ENCODE data around the gene FIG4.
A peak's percentile ranks its signal among the peaks of the same experiment; 100 is the strongest.
"Not testable (repeated sequence)": the region's sequence is repeated elsewhere in the genome, so short reads cannot be mapped to it uniquely, and the experiment has no call there.

FIG4 gene

DNA sequence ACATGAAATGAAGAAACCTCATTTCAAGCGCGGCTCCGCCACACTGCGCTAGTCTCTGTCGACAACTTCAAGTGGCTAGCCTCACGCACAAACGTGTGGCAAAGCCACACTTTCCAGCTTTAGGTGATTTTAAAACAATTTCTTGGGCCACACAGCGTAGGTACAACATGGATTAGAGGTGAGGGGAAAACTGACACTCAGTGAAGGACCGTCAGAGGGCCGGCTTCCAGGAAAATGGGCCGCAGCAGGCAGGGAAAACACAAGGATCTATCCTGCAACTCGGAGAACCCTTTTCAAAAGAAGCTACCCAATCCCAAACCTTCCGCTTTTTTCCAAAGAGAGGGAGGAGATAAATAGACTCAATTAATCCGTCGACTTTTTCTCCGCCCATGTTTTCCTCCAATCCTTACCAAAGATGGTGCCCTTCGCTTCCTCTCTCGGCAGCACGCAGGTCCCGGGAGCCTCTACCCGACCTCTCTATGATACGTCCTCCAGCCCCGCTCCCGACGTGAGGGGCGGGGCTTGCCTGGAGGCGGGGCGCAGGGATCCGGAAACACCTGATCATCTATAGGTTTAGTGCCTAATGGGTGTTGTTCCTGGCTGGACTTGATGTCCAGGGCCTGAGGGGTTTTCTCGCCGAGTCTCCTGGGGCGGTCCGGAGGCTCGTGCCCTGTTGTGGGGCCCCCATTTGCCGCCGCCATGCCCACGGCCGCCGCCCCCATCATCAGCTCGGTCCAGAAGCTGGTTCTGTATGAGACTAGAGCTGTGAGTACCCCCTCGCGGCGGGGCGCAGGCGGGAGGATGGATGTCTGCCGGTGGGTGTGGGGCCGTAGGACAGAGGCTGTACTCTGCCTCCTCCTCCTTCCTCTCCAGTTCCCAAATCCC is at the start of gene FIG4, which contains the start of gene AK9:
Gene FIG4, plus strand, starts transcription at position 560 of the 885 bp plus-strand sequence. Its CDS starts 140 bp downstream, at position 700.
Gene AK9, minus strand, starts transcription at position 466 of the 885 bp plus-strand sequence. CDS start 15,457 bp downstream, outside the sequence.
- Mint-ChIP-seq H3K9me3 (no peaks in the 10 kb centered on the region), H3K36me3 (peaks cover 4% of the 10 kb centered on the region), H3K4me3 (peak within 1 kb of the TSS; percentile 98)

DNA sequence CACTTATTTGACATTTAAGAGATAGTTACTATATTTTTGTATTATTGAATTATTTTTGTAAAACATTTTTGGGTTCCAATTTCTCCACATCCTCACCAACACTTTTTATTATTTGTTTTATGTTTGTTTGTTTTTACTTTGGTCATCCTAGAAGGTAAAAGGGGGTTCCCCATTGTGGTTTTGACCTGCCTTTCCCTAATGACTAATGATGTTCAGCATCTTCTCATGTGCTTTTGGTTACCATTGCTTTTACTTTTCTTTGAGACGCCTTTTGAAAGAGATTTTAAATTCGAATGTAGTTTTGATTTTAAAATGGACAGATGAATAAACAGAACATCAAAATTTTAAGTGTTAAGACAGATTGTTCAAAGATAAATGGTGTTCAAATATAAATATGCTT is 47.0 kb upstream of the FIG4 start:
- Mint-ChIP-seq H3K36me3 (peaks cover 36% of the 10 kb centered on the region), H3K4me1 (no peaks in the 10 kb centered on the region)

More for the DNA sequence above, at the start of gene FIG4, which contains the start of gene AK9:
- H3K4me1 Mint-ChIP-seq: peaks cover 40% of the 10 kb centered on the region
- peak within 1 kb of the TSS; percentile 97 for H3K27ac Mint-ChIP-seq
- H3K27me3 Mint-ChIP-seq: no peaks in the 10 kb centered on the region

DNA sequence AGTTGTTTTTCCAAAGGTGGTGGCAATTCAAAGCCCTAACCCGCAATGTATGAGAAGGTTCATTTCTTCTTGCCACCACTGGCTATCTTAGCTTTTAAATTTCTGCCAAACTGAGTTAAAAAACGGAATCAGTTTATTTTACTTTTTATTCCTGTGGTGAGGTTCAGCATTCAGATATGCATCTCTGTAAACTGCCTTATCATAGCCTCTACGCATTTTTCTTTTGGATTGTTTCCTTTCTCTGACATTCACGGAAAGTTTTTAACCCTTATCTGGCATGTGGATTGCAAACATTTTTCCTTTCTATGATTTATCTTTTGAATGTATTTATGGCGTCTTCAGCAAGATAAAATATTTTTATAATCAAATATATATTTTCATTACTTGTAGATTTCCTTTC is 37.8 kb upstream of the FIG4 start:
- no peaks in the 10 kb centered on the region for H3K4me1 Mint-ChIP-seq
- peaks cover 17% of the 10 kb centered on the region for H3K36me3 Mint-ChIP-seq
- no peak overlapping the region for H3K4me3 Mint-ChIP-seq
- H3K27ac Mint-ChIP-seq: no peak overlapping the region
- H3K27me3 Mint-ChIP-seq: no peaks in the 10 kb centered on the region
- peaks cover under 1% of the 10 kb centered on the region for H3K9me3 Mint-ChIP-seq

More for the DNA sequence above, 47.0 kb upstream of the FIG4 start:
- H3K4me3 Mint-ChIP-seq: no peak overlapping the region
- peaks cover 5% of the 10 kb centered on the region for H3K9me3 Mint-ChIP-seq
- H3K27ac Mint-ChIP-seq: no peak overlapping the region
- H3K27me3 Mint-ChIP-seq: no peaks in the 10 kb centered on the region

DNA sequence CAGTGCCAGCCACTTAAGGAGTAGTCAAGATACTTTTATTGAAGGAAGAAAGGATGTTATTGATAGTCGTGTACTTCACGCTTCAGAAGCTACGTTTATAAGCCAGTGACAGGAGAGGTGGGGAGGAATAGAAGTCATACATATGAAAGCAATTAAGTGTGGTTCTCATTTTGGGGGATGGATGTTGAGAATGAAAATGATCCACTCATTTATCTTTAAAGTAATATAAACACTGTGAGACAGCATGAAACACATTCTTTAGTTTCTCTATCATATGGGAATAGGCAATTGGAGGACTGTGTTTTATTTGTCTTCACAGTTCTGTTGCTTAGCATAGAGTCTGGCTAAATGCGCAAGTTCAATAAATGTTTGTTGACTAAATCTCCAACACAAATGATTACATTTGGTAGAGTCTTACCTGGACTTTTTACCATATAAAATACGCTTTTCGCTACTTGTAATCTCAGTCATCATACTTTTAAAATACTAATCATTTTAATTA is 35.3 kb upstream of the FIG4 start:
- H3K9me3 Mint-ChIP-seq: no peaks in the 10 kb centered on the region
- no peaks in the 10 kb centered on the region for H3K27me3 Mint-ChIP-seq
- peaks cover 17% of the 10 kb centered on the region for H3K36me3 Mint-ChIP-seq
- H3K4me3 Mint-ChIP-seq: no peak overlapping the region
- no peaks in the 10 kb centered on the region for H3K4me1 Mint-ChIP-seq
- H3K27ac Mint-ChIP-seq: no peak overlapping the region

DNA sequence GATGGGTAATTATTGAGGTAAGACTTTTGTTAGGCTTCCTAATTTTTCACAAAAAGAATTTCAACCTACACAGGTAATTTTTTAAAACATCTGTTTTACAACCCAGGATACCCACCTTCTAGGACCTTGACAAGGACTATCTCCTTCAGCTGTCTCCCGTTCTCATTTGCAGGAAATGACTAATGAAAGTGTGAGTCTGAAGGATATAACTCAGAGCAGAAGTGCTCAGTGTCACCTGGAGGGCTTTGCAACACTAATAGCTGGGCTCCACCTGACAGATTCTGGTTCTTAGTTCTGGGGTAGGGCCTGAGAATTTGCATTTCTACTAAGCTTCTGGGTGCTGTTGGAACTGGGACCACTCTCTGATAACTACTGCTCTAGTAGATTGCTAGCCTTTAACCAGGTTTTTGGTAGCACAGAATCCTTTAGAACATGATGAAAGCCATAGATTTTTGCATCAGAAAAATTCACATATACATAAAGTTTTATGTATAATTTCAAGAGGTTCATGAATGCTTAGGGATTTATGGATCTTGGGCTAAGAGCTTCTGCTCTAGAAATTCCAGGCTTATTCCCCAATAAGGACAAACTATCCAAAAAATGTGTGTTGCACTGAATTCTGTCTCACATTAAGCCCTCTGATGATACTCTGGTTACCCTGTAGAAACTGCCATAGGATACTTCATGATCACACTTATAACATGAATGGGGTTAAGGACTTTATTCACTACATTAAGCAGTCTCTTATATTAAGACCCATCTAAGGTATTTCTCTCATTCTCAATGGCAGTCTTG is 30.4 kb upstream of the FIG4 start:
- Mint-ChIP-seq H3K4me1 (no peaks in the 10 kb centered on the region), H3K4me3 (no peak overlapping the region), H3K9me3 (no peaks in the 10 kb centered on the region), H3K36me3 (peaks cover 5% of the 10 kb centered on the region), H3K27ac (no peak overlapping the region), H3K27me3 (no peaks in the 10 kb centered on the region)

DNA sequence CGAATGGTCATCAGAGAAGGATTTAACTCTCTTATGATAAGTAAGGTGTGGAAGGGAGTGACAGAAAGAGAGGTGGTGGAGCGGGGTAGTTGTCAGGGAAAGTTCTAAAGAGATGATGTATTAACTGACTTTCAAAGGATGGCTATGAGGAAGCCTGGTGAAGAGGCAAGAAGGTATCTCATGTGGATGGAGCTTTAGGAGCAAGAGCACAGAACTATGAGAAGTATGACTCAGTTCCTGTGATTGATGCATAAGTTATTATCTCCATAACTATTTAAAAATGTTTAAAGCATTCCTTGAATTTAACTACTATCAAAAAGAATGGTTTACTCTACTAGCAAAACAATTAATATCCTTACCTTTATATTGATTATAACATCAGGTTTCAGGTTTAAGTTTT is 28.9 kb upstream of the FIG4 start:
- Mint-ChIP-seq H3K27ac (no peak overlapping the region), H3K27me3 (no peaks in the 10 kb centered on the region), H3K4me3 (no peak overlapping the region), H3K36me3 (peaks cover 3% of the 10 kb centered on the region), H3K4me1 (no peaks in the 10 kb centered on the region), H3K9me3 (no peaks in the 10 kb centered on the region)

DNA sequence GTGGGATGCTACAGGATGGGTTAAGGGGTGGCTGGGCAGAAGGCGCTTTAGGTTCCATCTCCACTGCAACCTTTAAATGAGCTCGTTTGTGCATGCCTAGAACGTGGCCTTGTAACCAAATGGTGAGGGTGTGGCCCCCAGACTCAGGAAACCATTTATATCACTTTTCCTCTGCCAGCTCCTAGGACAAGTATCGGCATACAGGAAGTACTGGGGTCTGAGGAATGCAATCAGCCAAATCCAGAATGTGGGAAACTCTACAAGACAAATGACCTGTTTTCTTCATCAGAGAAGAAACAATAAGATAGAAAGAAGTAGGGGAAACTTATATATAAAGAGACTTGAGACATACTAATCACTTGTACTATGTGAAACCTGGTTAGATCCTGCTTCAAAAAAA is 21.3 kb upstream of the FIG4 start:
- Mint-ChIP-seq H3K4me1 (no peaks in the 10 kb centered on the region), H3K9me3 (no peaks in the 10 kb centered on the region), H3K4me3 (no peak overlapping the region), H3K27me3 (no peaks in the 10 kb centered on the region), H3K36me3 (peaks cover 23% of the 10 kb centered on the region), H3K27ac (no peak overlapping the region)

DNA sequence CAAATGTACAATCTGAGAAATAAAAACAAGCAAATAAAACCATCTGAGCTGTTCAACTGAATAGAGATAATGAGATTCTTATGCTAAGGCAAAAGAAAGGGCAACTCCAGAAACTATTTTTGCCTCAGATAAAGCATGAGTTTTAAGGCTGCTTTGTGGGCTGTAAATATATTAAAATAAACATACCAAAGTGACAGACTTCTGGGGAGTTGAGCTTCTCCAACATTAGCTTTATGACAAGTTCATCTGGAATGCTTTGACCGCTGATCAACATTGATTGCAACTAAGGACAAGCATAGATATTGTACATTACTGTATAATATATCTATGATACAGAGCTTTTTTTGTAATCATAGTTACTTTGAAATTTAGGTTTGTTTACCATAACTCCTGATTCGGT is 19.4 kb upstream of the FIG4 start:
- Mint-ChIP-seq H3K36me3 (peaks cover 23% of the 10 kb centered on the region), H3K27me3 (no peaks in the 10 kb centered on the region), H3K27ac (no peak overlapping the region), H3K9me3 (no peaks in the 10 kb centered on the region), H3K4me1 (no peaks in the 10 kb centered on the region), H3K4me3 (no peak overlapping the region)

DNA sequence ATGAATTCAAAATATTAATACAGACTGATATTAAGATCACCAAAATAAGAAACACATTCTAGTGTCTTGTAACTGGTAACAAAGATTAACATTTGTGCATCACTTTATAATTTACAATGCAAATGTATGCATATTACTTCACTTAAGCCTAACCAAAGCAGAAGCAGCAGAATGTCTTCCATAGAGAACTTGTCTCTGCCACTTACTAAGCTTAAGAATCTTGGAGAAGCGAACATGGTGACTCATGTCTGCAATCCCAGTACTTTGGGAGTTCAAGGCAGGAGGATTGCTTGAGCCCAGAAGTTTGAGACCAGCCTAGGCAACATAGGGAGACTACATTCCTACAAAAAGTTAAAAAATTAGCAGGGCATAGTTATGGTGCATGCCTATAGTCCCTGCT is 18.9 kb upstream of the FIG4 start:
- Mint-ChIP-seq H3K4me1 (no peaks in the 10 kb centered on the region), H3K27me3 (no peaks in the 10 kb centered on the region), H3K36me3 (peaks cover 23% of the 10 kb centered on the region), H3K27ac (no peak overlapping the region), H3K9me3 (no peaks in the 10 kb centered on the region), H3K4me3 (no peak overlapping the region)

DNA sequence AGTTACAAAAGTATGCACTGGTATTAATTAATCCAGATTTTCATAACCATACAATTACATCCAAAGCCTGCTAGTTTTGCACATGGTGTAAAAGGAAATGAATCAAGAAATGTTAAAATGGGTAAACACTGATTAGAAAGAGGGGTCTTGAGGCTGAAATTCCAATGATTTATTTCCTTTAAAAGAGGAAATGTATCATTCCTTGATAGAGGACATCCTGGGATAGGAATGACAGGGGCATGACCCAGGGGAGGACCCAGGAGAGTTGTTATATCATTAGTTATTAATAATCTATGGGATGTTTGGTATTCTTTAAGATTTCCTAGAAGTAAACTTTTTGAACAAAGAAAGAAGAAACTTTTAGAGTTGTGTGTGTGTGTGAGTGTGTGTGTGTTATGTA is 18.3 kb upstream of the FIG4 start:
- Mint-ChIP-seq H3K9me3 (no peaks in the 10 kb centered on the region), H3K27me3 (no peaks in the 10 kb centered on the region), H3K4me3 (no peak overlapping the region), H3K36me3 (peaks cover 23% of the 10 kb centered on the region), H3K4me1 (no peaks in the 10 kb centered on the region), H3K27ac (no peak overlapping the region)

DNA sequence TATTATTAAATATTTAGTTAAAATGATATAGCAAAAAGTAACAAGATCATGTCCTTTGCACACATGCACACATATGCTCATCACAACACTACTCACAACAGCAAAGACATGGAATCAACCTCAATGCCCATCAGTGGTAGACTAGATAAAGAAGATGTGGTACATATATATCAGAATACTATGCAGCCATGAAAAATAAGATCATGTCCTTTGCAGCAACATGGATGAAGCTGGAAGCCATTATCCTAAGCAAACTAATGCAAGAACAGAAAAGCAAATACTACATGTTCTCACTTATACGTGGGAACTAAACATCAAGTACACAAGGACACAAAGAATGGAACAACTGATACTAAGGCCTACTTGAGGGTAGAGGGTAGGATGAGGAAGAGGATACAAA is 14.4 kb upstream of the FIG4 start:
- Mint-ChIP-seq H3K27ac (no peak overlapping the region), H3K36me3 (peaks cover 4% of the 10 kb centered on the region), H3K4me3 (no peak overlapping the region), H3K9me3 (no peaks in the 10 kb centered on the region), H3K4me1 (peaks cover 1% of the 10 kb centered on the region), H3K27me3 (no peaks in the 10 kb centered on the region)

DNA sequence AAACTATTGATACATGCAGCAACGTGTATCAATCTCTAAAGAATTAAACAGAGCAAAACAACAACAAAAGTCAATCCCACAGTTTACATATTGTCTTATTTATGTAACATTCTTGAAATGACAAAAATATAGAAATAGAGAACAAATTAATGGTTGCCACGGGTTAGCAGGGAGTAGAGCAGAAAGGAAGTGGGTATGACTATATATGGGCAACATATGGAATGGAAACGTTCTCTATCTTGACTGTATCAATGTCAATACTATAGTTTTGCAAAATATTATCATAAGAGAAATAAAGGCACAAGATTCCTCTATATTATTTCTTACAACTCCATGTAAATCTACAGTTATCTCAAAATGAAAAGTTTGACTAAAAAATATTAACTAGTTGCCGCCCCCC is 12.9 kb upstream of the FIG4 start:
- H3K27ac Mint-ChIP-seq: no peak overlapping the region
- H3K36me3 Mint-ChIP-seq: peaks cover 4% of the 10 kb centered on the region
- no peak overlapping the region for H3K4me3 Mint-ChIP-seq
- H3K9me3 Mint-ChIP-seq: no peaks in the 10 kb centered on the region
- no peaks in the 10 kb centered on the region for H3K27me3 Mint-ChIP-seq
- H3K4me1 Mint-ChIP-seq: peaks cover 4% of the 10 kb centered on the region

DNA sequence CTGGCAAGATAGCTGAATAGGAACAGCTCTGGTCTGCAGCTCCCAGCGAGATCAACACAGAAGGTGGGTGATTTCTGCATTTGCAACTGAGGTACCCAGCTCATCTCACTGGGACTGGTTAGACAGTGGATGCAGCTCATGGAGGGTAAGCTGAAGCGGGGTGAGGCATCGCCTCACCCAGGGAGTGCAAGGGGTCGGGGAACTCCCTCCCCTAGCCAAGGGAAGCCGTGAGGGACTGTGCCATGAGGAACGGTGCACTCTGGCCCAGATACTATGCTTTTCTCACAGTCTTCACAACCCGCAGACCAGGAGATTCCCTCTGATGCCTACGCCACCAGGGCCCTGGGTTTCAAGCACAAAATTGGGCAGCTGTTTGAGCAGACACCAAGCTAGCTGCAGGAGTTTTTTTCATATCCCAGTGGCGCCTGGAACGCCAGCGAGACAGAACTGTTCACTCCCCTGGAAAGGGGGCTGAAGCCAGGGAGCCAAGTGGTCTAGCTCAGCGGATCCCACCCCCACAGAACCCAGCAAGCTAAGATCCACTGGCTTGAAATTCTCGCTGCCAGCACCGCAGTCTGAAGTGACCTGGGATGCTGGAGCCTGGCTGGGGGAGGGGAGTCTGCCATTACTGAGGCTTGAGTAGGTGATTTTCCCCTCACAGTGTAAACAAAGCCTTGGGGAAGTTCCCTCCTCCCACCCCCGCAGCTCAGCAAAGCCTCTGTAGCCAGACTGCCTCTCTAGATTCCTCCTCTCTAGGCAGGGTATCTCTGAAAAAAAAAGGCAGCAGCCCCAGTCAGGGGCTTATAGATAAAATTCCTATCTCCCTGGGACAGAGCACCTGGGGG is 12.2 kb upstream of the FIG4 start:
- H3K27ac Mint-ChIP-seq, H3K9me3 Mint-ChIP-seq, H3K4me1 Mint-ChIP-seq, H3K36me3 Mint-ChIP-seq, H3K4me3 Mint-ChIP-seq, H3K27me3 Mint-ChIP-seq: not testable (repeated sequence)

DNA sequence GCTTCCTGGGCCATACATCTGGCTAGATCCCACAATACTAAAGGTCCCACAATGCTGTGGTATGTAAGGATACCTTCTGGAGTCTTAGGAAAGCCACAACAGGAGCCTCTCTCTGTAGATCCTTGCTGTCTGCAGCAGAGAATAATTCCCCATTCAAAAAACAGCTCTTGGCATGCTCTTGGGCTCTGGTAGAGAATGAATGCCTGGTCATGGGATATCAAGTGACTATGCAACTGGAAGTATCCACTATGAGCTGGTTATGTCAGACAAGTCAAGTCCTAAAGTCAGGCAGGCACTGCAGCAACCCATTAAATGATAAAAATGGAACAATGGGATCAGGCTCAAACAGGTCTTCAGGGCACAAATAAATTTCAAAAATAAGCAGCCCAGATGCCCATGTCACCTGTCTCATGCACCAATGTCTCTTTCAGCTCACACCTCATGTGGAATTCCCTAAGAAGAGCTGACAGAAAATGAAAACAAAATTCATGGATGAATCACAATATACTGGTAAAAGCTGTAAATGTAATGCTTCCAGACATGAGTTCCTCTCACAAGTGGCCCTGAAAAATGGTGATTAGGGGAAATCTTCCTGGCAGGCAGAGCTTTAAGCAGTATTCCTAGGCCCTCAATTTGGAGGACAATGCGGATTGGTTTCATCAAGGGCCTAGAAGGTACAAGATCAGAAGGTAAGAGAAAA is 4.4 kb upstream of the FIG4 start:
- Mint-ChIP-seq H3K36me3 (peaks cover 3% of the 10 kb centered on the region), H3K4me1 (peaks cover 29% of the 10 kb centered on the region), H3K4me3 (peak overlapping the region; percentile 37), H3K9me3 (no peaks in the 10 kb centered on the region), H3K27me3 (no peaks in the 10 kb centered on the region), H3K27ac (peak overlapping the region; percentile 68)
